Skin of body (tissue), 2 donors: Measurements from ENCODE around the gene PVR. TPM values are rescaled to one million over a fixed set of nuclear protein-coding genes. Genes with fewer than 3 reads are reported as not detected.
"Not testable (repeated sequence)": the region's sequence is repeated elsewhere in the genome, so short reads cannot be mapped to it uniquely, and the experiment has no call there.

Experiments
- DNase-seq: peaks from one replicate; lab custom pipeline; 2025; lab: John Stamatoyannopoulos, UW
- total RNA-seq: library from RNA; depleted of rRNA; stranded (reverse); fragments of >200 nt; gene quantifications from one replicate; pipeline ENCODE4 v1.2.3, GENCODE V29; 2014

Gene PVR
- total RNA-seq, 1 donor from 2014 or later: 18.8 TPM

- no peak for DNase-seq
Observed at GRCh38 chr19:44645407-44646048, 1.8 kb downstream of the PVR start.

- DNase-seq: no peak
Observed at GRCh38 chr19:44646049-44646416, 2.3 kb downstream of the PVR start.

- no peak for DNase-seq
Observed at GRCh38 chr19:44647144-44647543, 3.4 kb downstream of the PVR start.

GRCh38 chr19:44648631-44649251 is 5.0 kb downstream of the PVR start:
- DNase-seq: peak; percentile 35

GRCh38 chr19:44649578-44650145 is 6.0 kb downstream of the PVR start:
- no peak for DNase-seq

- DNase-seq: no peak
Observed at GRCh38 chr19:44653343-44653742, 9.6 kb downstream of the PVR start.

- DNase-seq: no peak
Observed at GRCh38 chr19:44653977-44654774, 10.5 kb downstream of the PVR start.

- no peak for DNase-seq
Observed at GRCh38 chr19:44657211-44657921, 13.7 kb downstream of the PVR start.

GRCh38 chr19:44658069-44658733 is 14.5 kb downstream of the PVR start:
- DNase-seq: no peak

- no peak for DNase-seq
Observed at GRCh38 chr19:44660081-44660480, 16.4 kb downstream of the PVR start.

GRCh38 chr19:44661205-44661604 is 17.5 kb downstream of the PVR start:
- no peak for DNase-seq

- no peak for DNase-seq
Observed at GRCh38 chr19:44661904-44662303, 18.2 kb downstream of the PVR start.

- DNase-seq: no peak
Observed at GRCh38 chr19:44662691-44663385, 19.1 kb downstream of the PVR start.

- no peak for DNase-seq
Observed at GRCh38 chr19:44663996-44664395, 20.3 kb downstream of the PVR start.

GRCh38 chr19:44664976-44665375 is 21.3 kb downstream of the PVR start:
- no peak for DNase-seq

GRCh38 chr19:44666852-44667556 is 23.3 kb downstream of the PVR start:
- DNase-seq: no peak

GRCh38 chr19:44668985-44669764 is 25.5 kb downstream of the PVR start:
- no peak for DNase-seq

- DNase-seq: not testable (repeated sequence)
Observed at GRCh38 chr19:44670027-44670426, 26.3 kb downstream of the PVR start.

GRCh38 chr19:44671400-44671799 is 27.7 kb downstream of the PVR start, which contains the start of gene CEACAM19:
Gene CEACAM19 (plus strand): TSS chr19:44671482. CDS start chr19:44671932, 450 bp downstream.
- no peak for DNase-seq
